Type B pancreatic cell (in vitro differentiated cells): ENCODE measurements around the gene IL24. TPM values are rescaled to one million over a fixed set of nuclear protein-coding genes. Genes with fewer than 3 reads are reported as not detected.

Source experiments
- DNase-seq: peaks from one replicate; pipeline ENCODE4 v3.0.0; 2021; ENCODE audit warnings: mixed read lengths; ENCODE audit not compliant: unreplicated experiment; ENCODE audit errors: extremely low spot score
- H3K27ac Mint-ChIP-seq: 2 replicates; pipeline ENCODE4 v1.8.0; 2021; ENCODE audit warnings: mild to moderate bottlenecking, mixed read lengths
- H3K27me3 Mint-ChIP-seq: 2 replicates; pipeline ENCODE4 v1.8.0; 2021; ENCODE audit warnings: mixed read lengths
- H3K36me3 Mint-ChIP-seq: 2 replicates; pipeline ENCODE4 v1.8.0; 2021; ENCODE audit warnings: mixed read lengths
- H3K4me1 Mint-ChIP-seq: one replicate; pipeline ENCODE4 v1.8.0; 2021; ENCODE audit warnings: mixed read lengths; ENCODE audit not compliant: unreplicated experiment
- H3K4me3 Mint-ChIP-seq: 2 replicates; pipeline ENCODE4 v1.8.0; 2021; ENCODE audit warnings: mild to moderate bottlenecking, mixed read lengths
- H3K9me3 Mint-ChIP-seq: 2 replicates; pipeline ENCODE4 v1.8.0; 2021; ENCODE audit warnings: mixed read lengths
- CTCF ChIP-seq: fragments of 200-600 bp; sonication (generic); conservative IDR thresholded peaks from 2 replicates; pipeline ENCODE4 v1.5.0; 2021; ENCODE audit warnings: antibody characterized with exemption, mild to moderate bottlenecking
- total RNA-seq: library from RNA; stranded (reverse); gene quantifications from 2 replicates; pipeline ENCODE4 v1.2.1, GENCODE V29; 2021; ENCODE audit warnings: low replicate concordance

Gene IL24
- total RNA-seq, 1 donor from 2014 or later, result not detected

GRCh38 chr1:206945779-206946178, 48.5 kb downstream of the IL24 start:
- no peak overlapping the region for H3K4me3 Mint-ChIP-seq
- DNase-seq, result no peak
- H3K4me1 Mint-ChIP-seq, result peaks cover 11% of the 10 kb centered on the region
- TF ChIP-seq CTCF, result no peak
- H3K9me3 Mint-ChIP-seq, result no peaks in the 10 kb centered on the region
- peaks cover 29% of the 10 kb centered on the region for H3K27me3 Mint-ChIP-seq
- no peaks in the 10 kb centered on the region for H3K36me3 Mint-ChIP-seq
- no peak overlapping the region for H3K27ac Mint-ChIP-seq

GRCh38 chr1:206946261-206946660, 49.0 kb downstream of the IL24 start, which contains the start of gene PIGR:
PIGR (minus strand) TSS chr1:206946466; CDS start chr1:206940531, 5,935 bp downstream.
- DNase-seq, result no peak
- Mint-ChIP-seq H3K9me3 (no peaks in the 10 kb centered on the region), H3K36me3 (no peaks in the 10 kb centered on the region), H3K27me3 (peaks cover 29% of the 10 kb centered on the region), H3K4me3 (no peak within 1 kb of the TSS), H3K4me1 (peaks cover 12% of the 10 kb centered on the region), H3K27ac (no peak within 1 kb of the TSS)
- TF ChIP-seq CTCF, result no peak

- Mint-ChIP-seq H3K9me3 (no peaks in the 10 kb centered on the region), H3K4me3 (no peak overlapping the region), H3K27me3 (peaks cover 29% of the 10 kb centered on the region), H3K27ac (no peak overlapping the region), H3K4me1 (peaks cover 20% of the 10 kb centered on the region), H3K36me3 (no peaks in the 10 kb centered on the region)
- no peak for TF ChIP-seq CTCF
- DNase-seq, result no peak
These were observed 50.0 kb downstream of the IL24 start for GRCh38 chr1:206947255-206947654.

GRCh38 chr1:206949208-206949607, 52.0 kb downstream of the IL24 start:
- Mint-ChIP-seq H3K4me3 (no peak overlapping the region), H3K27ac (no peak overlapping the region), H3K9me3 (no peaks in the 10 kb centered on the region), H3K27me3 (peaks cover 26% of the 10 kb centered on the region), H3K4me1 (peaks cover 25% of the 10 kb centered on the region), H3K36me3 (no peaks in the 10 kb centered on the region)
- no peak for DNase-seq
- TF ChIP-seq CTCF, result no peak

GRCh38 chr1:206949641-206950040, 52.4 kb downstream of the IL24 start:
- no peak for DNase-seq
- no peaks in the 10 kb centered on the region for H3K36me3 Mint-ChIP-seq
- peaks cover 29% of the 10 kb centered on the region for H3K4me1 Mint-ChIP-seq
- peaks cover 24% of the 10 kb centered on the region for H3K27me3 Mint-ChIP-seq
- H3K9me3 Mint-ChIP-seq, result no peaks in the 10 kb centered on the region
- no peak overlapping the region for H3K4me3 Mint-ChIP-seq
- no peak for TF ChIP-seq CTCF
- no peak overlapping the region for H3K27ac Mint-ChIP-seq
